Measurements from ENCODE around the gene PKP4.

Gene PKP4

DNA sequence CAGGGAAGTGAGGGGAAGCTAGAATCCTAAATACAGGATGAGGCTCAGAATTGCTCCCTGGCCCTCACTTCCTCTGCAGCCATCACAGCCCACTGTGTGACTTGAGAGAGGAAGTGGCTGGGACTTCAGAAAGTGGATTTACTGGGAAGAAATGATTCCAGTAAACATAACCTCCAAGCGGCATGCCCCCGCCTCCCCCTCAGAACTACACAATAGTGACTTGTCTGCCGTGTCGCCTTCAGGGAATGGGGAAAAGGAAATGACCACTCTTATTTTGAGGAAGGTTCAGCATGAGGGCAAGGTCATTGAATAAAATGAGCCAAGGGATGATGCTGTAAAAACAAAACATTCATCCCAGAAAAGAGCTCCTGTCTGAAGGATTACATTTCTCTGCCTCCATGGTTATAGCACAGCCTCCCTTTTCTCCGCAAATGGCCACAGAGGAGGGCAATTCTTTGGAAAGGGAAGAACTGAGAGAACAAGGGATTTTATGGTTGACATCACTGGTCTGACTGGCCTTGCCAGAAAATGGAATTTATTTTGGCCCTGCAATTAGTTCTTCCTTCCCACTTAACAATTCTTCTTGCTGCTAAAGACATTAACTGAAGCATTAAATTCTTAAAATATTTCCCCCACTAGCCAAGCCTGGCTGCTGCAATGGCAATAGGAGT lies 259.5 kb downstream of the PKP4 start:
- Histone ChIP-seq H3K9me3 (ENCODE audit: low read depth, low read length) (peaks cover 5% of the 10 kb centered on the region; the same call in 1 of the 2 replicates), H3K9ac (ENCODE audit: insufficient read length) (no peak overlapping the region), H3K36me3 (ENCODE audit: insufficient read depth, low read length) (no peaks in the 10 kb centered on the region), H3K27ac (no peak overlapping the region), H3K4me3 (no peak overlapping the region)
- DNase-seq (ENCODE audit: low read depth, low spot score): no peak
- TF ChIP-seq EZH2 (IDR thresholded peaks at IDR 0.05): no peak
- TF ChIP-seq POLR2AphosphoS5 (IDR thresholded peaks at IDR 0.05; ENCODE audit: borderline replicate concordance, low read depth, low read length): no peak
- no peak for TF ChIP-seq FOXP2 (optimal IDR thresholded peaks at IDR 0.05; ENCODE audit: control extremely low read depth, extremely low read length, insufficient read depth)

DNA sequence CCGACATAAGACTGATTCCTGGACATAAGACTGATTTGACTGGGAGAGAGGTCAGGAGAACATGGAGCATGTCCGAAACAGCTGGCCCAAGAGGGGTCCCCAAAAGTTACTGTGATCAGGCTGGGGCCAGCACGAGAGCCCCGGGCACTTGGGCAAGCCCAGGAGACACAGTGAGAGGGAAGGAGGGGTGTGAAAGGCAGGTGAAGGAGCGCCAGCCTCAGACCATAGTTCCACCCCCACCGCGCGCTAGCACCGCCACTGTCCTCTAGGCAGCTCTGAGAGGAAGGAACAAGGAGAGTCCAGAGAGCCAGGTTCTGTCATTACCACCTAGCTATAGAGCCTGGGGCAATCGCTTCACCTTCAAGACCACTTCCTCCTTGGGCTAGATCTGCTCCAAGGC lies 260.2 kb downstream of the PKP4 start:
- peaks cover 5% of the 10 kb centered on the region; the same call in 1 of the 2 replicates for H3K9me3 ChIP-seq (ENCODE audit: low read depth, low read length)
- H3K9ac ChIP-seq (ENCODE audit: insufficient read length): no peak overlapping the region
- no peak overlapping the region for H3K27ac ChIP-seq
- TF ChIP-seq FOXP2 (optimal IDR thresholded peaks at IDR 0.05; ENCODE audit: control extremely low read depth, extremely low read length, insufficient read depth): no peak
- no peak for TF ChIP-seq EZH2 (IDR thresholded peaks at IDR 0.05)
- TF ChIP-seq POLR2AphosphoS5 (IDR thresholded peaks at IDR 0.05; ENCODE audit: borderline replicate concordance, low read depth, low read length): no peak
- no peak for DNase-seq (ENCODE audit: low read depth, low spot score)
- H3K36me3 ChIP-seq (ENCODE audit: insufficient read depth, low read length): no peaks in the 10 kb centered on the region
- H3K4me3 ChIP-seq: no peak overlapping the region

DNA sequence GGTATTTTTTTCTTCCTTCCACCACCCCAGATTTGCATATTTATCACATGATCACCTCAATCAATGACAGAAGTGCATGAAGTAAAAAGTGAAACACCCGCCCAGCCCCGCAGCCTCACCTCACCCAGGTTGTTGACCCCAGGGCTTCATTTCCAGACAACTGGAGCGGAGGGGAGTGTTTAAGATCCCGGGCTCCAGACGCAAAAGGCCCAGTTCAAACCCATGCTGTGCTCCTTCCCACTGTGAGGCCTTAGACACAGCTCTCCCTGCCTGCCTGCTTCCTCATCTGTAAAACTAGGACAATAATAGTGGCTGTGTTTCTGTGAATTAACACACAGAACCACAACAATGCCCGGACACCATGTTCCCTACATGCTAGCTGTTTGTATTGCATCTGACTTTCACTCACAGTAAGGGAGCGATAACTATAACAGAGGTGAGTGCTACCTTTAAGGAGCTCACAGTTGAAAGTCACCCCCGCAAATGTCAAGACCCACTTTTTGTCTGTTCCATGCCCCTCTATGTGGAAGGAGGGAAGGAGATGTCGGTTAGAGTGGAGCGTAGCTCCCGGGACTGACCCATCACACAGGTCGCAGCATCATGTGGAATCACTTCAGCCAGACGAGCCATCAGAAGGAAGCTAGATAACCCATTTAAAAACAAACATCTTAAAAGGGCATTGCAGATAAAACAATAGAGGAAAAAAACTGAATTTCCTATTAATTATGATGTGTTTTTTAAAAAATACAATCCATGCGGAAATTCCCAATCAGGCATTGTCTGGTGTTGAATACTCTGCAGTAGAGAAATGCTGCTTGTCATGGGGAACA lies 260.8 kb downstream of the PKP4 start:
- H3K27ac ChIP-seq: no peak overlapping the region
- H3K36me3 ChIP-seq (ENCODE audit: insufficient read depth, low read length): no peaks in the 10 kb centered on the region
- no peak for TF ChIP-seq EZH2 (IDR thresholded peaks at IDR 0.05)
- TF ChIP-seq FOXP2 (optimal IDR thresholded peaks at IDR 0.05; ENCODE audit: control extremely low read depth, extremely low read length, insufficient read depth): no peak
- no peak for TF ChIP-seq POLR2AphosphoS5 (IDR thresholded peaks at IDR 0.05; ENCODE audit: borderline replicate concordance, low read depth, low read length)

DNA sequence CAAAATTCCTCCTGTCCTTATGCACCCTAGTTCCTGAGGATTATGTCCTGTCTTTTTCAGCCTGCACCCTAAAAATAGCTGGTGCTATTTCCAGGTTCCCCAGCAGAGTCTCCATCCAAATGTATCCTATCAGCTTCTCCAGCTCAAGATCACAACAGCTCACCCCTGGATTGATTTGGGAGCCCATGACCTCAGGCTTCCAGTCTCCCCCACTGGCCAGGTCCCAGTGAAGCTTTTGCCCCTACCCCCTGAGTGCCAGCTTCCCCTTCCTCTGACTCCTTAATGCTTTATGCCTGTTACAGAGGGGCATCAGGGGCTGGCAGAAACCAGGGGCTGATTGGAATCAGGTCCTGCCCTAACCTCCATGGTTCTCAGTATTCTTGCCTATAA lies 261.4 kb downstream of the PKP4 start:
- no peak overlapping the region for H3K4me3 ChIP-seq
- no peak overlapping the region for H3K27ac ChIP-seq
- no peak for TF ChIP-seq POLR2AphosphoS5 (IDR thresholded peaks at IDR 0.05; ENCODE audit: borderline replicate concordance, low read depth, low read length)
- TF ChIP-seq FOXP2 (optimal IDR thresholded peaks at IDR 0.05; ENCODE audit: control extremely low read depth, extremely low read length, insufficient read depth): no peak
- no peak for TF ChIP-seq EZH2 (IDR thresholded peaks at IDR 0.05)
- H3K9me3 ChIP-seq (ENCODE audit: low read depth, low read length): peaks cover under 1% of the 10 kb centered on the region; the same call in 1 of the 2 replicates
- H3K36me3 ChIP-seq (ENCODE audit: insufficient read depth, low read length): no peaks in the 10 kb centered on the region
- no peak for DNase-seq (ENCODE audit: low read depth, low spot score)
- no peak overlapping the region for H3K9ac ChIP-seq (ENCODE audit: insufficient read length)

More for the DNA sequence above, 260.8 kb downstream of the PKP4 start:
- H3K4me3 ChIP-seq: no peak overlapping the region
- H3K9me3 ChIP-seq (ENCODE audit: low read depth, low read length): peaks cover 5% of the 10 kb centered on the region; the same call in 1 of the 2 replicates
- H3K9ac ChIP-seq (ENCODE audit: insufficient read length): no peak overlapping the region
- DNase-seq (ENCODE audit: low read depth, low spot score): no peak

DNA sequence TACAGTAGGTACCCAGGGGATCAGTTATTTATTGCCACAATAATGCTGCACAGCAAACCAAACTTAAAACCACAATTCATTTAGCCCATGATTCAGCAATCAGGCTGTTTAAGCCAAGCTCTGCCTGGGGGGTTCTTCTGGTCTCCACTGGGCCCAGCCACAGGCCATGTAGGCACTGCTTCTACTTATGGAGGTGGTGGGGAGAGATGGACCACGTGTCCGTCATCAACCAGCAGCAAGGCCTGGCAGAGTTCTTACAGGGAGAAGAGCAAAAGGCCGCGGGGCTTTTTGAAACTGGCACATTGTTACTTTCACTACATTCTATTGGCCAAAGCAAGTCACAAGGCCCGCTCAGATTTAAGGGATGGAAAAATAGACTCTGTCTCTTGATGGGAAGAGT lies 262.1 kb downstream of the PKP4 start:
- H3K27ac ChIP-seq: no peak overlapping the region
- H3K9me3 ChIP-seq (ENCODE audit: low read depth, low read length): no peaks in the 10 kb centered on the region
- H3K4me3 ChIP-seq: no peak overlapping the region
- DNase-seq (ENCODE audit: low read depth, low spot score): no peak
- H3K9ac ChIP-seq (ENCODE audit: insufficient read length): no peak overlapping the region
- TF ChIP-seq FOXP2 (optimal IDR thresholded peaks at IDR 0.05; ENCODE audit: control extremely low read depth, extremely low read length, insufficient read depth) (no peak), POLR2AphosphoS5 (IDR thresholded peaks at IDR 0.05; ENCODE audit: borderline replicate concordance, low read depth, low read length) (no peak), EZH2 (IDR thresholded peaks at IDR 0.05) (no peak)
- H3K36me3 ChIP-seq (ENCODE audit: insufficient read depth, low read length): no peaks in the 10 kb centered on the region

DNA sequence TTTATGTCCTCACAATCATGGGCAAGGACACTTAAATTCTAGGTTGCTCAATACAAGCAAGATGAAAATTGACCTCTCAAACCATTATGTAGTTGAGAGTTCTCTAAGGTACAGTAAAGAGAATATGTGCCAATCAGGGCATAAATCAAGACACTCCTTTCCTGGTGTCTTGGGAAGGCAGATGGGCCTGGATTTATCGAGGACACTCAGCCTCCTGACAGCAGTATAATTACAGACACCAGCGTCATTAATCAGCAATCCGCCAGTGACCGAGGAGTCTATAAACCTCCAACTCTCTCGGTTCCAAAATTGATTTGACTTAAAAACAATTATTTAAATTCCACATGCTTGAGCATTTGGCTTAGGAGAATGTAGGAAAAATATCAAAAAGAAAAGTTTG lies 262.7 kb downstream of the PKP4 start:
- TF ChIP-seq EZH2 (IDR thresholded peaks at IDR 0.05) (no peak), POLR2AphosphoS5 (IDR thresholded peaks at IDR 0.05; ENCODE audit: borderline replicate concordance, low read depth, low read length) (no peak), FOXP2 (optimal IDR thresholded peaks at IDR 0.05; ENCODE audit: control extremely low read depth, extremely low read length, insufficient read depth) (no peak)
- H3K27ac ChIP-seq: no peak overlapping the region
- H3K36me3 ChIP-seq (ENCODE audit: insufficient read depth, low read length): no peaks in the 10 kb centered on the region
- no peak overlapping the region for H3K9ac ChIP-seq (ENCODE audit: insufficient read length)
- H3K4me3 ChIP-seq: no peak overlapping the region
- H3K9me3 ChIP-seq (ENCODE audit: low read depth, low read length): no peaks in the 10 kb centered on the region
- no peak for DNase-seq (ENCODE audit: low read depth, low spot score)

DNA sequence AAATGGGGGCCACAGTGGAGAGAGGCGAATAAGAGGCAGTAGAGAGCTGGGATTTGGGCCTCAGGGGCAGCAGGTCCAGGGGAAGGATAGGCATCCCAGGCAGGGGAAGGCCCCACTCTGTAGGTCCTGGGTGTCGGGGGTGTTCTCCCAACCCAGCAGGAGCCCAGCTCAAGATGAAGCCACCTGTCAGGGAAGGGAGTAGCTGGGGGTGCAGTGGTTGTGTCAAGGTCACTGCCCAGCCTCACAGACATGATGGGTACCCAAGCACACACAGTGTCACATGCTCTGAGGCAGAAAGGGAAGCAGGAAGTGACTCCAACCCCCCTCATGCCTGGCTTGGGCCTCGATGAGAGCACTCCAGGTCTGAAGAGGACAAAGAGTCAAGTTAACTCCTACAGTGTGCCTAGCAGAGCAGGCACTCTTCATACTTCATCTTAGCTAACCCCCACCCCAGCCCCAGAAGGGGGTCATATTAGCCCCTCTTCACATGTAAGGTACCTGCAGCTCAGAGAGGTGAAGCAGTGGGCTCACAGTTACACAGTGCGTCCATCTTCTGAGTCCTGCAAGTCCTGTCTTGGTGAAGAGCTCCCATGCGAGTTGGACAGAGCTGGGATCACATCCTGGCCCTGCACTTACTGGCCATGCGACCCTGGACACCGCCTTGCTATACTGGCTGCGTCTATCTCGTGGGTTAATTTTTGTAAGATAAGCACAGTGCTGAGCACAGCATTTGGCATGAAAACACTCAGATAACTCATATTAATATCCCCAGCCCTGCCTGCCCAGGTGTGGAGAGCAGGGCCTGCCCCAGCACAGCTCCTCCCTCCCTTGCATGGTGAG lies 265.7 kb downstream of the PKP4 start:
- no peak overlapping the region for H3K4me3 ChIP-seq
- H3K9ac ChIP-seq (ENCODE audit: insufficient read length): no peak overlapping the region
- no peaks in the 10 kb centered on the region for H3K9me3 ChIP-seq (ENCODE audit: low read depth, low read length)
- H3K36me3 ChIP-seq (ENCODE audit: insufficient read depth, low read length): no peaks in the 10 kb centered on the region
- no peak overlapping the region for H3K27ac ChIP-seq
- TF ChIP-seq FOXP2 (optimal IDR thresholded peaks at IDR 0.05; ENCODE audit: control extremely low read depth, extremely low read length, insufficient read depth) (no peak), EZH2 (IDR thresholded peaks at IDR 0.05) (no peak), POLR2AphosphoS5 (IDR thresholded peaks at IDR 0.05; ENCODE audit: borderline replicate concordance, low read depth, low read length) (no peak)
- DNase-seq (ENCODE audit: low read depth, low spot score): no peak
